ENCODE data around the gene JARID2.

The JARID2 gene

DNA sequence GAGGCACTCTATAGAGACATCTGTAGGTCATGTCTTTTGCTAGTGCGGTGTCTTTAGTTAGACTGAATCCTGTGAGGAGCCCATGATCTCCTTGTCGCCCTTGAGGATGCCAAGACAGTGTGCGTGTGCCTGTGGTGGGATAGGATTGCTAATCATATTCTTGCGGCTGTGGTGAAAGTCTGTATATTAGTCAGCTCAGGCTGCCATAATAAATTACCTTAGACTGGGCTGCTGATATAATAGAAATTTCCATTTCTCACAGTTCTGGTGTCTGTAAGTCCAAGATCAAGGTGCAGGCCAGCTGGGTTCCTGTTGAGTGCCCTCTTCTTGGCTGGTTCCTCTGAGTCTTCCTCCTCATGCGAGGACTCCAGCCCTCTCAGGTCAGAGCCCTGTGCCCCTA is 141.2 kb downstream of the JARID2 start:
- intact Hi-C loops (cut with DNase I; ENCODE audit: low total_unique reads), result loop anchor here (10.0 kb wide), 1 partner anchor 122 kb away; no protein-coding TSS in a partner anchor

DNA sequence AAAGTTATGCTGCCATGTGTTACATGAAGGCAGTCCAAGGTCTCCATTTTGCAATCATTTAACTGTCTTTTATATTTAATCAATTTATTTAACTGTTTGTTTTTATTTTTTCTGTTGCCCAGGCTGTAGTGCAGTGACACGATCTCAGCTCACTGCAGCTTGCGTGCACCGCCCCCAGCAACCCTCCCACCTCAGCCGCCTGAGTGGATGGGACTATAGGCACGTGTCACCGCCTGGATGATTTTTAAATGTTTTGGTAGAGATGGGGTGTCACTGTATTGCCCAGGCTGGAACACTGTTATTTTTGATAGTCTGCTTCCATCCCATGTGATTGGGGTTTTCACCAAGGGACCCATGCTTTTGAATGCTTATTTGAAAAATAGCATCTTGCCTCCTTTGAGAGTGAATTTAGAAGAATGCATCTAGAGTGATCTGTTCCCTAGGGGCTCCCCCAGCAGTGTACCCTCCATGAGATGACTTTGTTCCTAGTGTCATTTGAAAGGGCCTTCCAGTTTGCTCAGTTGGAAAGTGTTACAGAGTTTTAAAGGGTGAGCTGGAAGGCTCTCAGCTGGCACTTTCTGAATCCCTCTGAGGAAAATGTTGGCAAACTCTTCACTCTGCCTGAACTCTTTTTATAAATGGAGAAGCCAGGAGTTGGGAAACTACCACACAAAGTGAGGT is 143.4 kb downstream of the JARID2 start:
- Histone ChIP-seq H3K9me3 (no peaks in the 10 kb centered on the region), H3K4me3 (no peak overlapping the region), H3K27me3 (no peaks in the 10 kb centered on the region), H3K27ac (no peak overlapping the region), H3K36me3 (no peaks in the 10 kb centered on the region), H3K4me1 (peaks cover 0 to 37% (median 27%) of the 10 kb centered on the region in 4 donors)
- TF ChIP-seq CTCF (IDR thresholded peaks at IDR 0.05), result no peak
- intact Hi-C loops (cut with DNase I; ENCODE audit: low total_unique reads), result loop anchor here (10.0 kb wide), 1 partner anchor 124 kb away; no protein-coding TSS in a partner anchor
- peak in 1 of 2 donors; percentile 72 for DNase-seq

More for the DNA sequence above, 141.2 kb downstream of the JARID2 start:
- no peak for TF ChIP-seq CTCF (IDR thresholded peaks at IDR 0.05)
- Histone ChIP-seq H3K27me3 (no peaks in the 10 kb centered on the region), H3K27ac (no peak overlapping the region), H3K4me1 (peaks cover 0 to 37% (median 27%) of the 10 kb centered on the region in 4 donors), H3K36me3 (no peaks in the 10 kb centered on the region), H3K4me3 (no peak overlapping the region), H3K9me3 (no peaks in the 10 kb centered on the region)
- no peak for DNase-seq

GRCh38 chr6:15389765-15390723 is 144.2 kb downstream of the JARID2 start:
- Histone ChIP-seq H3K4me1 (peaks cover 0 to 37% (median 27%) of the 10 kb centered on the region in 4 donors), H3K36me3 (no peaks in the 10 kb centered on the region), H3K4me3 (no peak overlapping the region), H3K27ac (no peak overlapping the region), H3K27me3 (no peaks in the 10 kb centered on the region), H3K9me3 (no peaks in the 10 kb centered on the region)
- intact Hi-C loops (cut with DNase I; ENCODE audit: low total_unique reads), result loop anchor here (10.0 kb wide), 1 partner anchor 125 kb away; no protein-coding TSS in a partner anchor
- no peak for DNase-seq
- TF ChIP-seq CTCF (IDR thresholded peaks at IDR 0.05), result peak; percentile 44 to 47

DNA sequence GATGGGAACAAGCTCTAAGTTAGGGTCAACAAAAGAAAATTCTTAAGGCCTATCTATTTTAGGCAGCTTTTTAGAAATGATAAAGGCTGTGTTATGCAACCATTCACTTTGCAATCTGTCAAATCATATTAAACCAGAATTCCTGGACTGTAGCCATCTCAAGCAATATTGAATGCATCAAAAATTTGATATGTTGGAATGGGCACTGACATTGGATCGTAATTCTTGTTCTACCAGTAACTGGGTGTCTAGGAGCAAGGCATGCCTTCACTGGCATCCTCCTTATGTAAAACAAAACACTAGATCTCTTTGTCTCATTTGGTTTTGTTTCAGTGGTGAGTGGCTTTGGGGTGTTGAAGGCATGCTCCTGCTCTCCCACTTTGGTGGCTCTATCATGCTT is 145.6 kb downstream of the JARID2 start:
- Histone ChIP-seq H3K9me3 (no peaks in the 10 kb centered on the region), H3K4me3 (no peak overlapping the region), H3K27ac (no peak overlapping the region), H3K4me1 (peaks cover 0 to 33% (median 27%) of the 10 kb centered on the region in 4 donors), H3K27me3 (no peaks in the 10 kb centered on the region), H3K36me3 (no peaks in the 10 kb centered on the region)
- intact Hi-C loops (cut with DNase I; ENCODE audit: low total_unique reads), result no loop called here
- no peak for TF ChIP-seq CTCF (IDR thresholded peaks at IDR 0.05)
- DNase-seq, result no peak

- Histone ChIP-seq H3K27me3 (no peaks in the 10 kb centered on the region), H3K4me3 (no peak overlapping the region), H3K9me3 (no peaks in the 10 kb centered on the region), H3K36me3 (no peaks in the 10 kb centered on the region), H3K27ac (no peak overlapping the region), H3K4me1 (peaks cover 0 to 32% (median 27%) of the 10 kb centered on the region in 4 donors)
- no peak for DNase-seq
- intact Hi-C loops (cut with DNase I; ENCODE audit: low total_unique reads), result no loop called here
- TF ChIP-seq CTCF (IDR thresholded peaks at IDR 0.05), result no peak
Observed at GRCh38 chr6:15392182-15392581, 146.3 kb downstream of the JARID2 start.

Data from tibial artery (tissue), 4 donors.